Eye (tissue), 1 donor: Measurements from ENCODE around the gene TDP1.
"Not testable (repeated sequence)": the region's sequence is repeated elsewhere in the genome, so short reads cannot be mapped to it uniquely, and the experiment has no call there.

Experiments
- DNase-seq: peaks from one replicate; pipeline ENCODE4 v3.0.0-alpha.2; 2015

The TDP1 gene

DNA sequence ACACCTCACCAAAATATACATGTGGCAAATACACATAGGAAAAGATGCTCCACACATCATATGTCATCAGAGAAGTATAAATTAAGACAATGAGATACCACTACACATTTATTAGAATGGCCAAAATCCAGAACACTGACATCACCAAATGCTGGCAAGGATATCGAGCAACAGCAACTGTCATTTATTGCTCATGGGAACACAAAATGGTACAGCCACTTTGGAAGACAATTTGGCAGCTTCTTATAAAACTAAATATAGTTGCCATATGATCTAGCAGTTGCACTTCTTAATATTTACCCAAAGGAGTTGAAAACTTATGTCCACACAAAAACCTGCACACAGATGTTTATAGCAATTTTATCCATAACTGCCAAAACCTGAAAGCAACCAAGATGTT lies 99.1 kb downstream of the TDP1 start:
- no peak for DNase-seq

DNA sequence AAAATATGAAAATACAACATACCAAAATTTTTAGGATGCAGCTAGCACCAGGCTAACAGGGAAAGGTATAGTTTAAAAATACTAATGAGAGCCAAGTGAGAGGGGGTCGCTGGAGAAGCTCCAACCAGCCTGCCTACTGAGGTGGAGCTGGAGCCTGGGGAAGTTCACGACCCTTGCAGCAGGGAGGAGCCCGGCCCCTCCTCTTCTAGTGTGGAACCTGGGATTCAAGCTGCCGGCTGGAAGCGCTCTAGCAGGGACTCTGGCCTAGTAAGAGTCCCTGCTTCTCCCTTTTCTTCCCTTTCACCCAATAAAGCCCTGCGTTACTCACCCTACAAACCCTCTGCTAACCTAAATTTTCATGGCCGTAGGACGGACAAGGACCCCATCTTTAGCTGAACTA lies 101.1 kb downstream of the TDP1 start:
- DNase-seq = no peak

GRCh38 chr14:90058876-90059458 lies 103.2 kb downstream of the TDP1 start:
- DNase-seq = no peak

GRCh38 chr14:90060312-90060964 lies 104.7 kb downstream of the TDP1 start:
- DNase-seq = peak; percentile 77

DNA sequence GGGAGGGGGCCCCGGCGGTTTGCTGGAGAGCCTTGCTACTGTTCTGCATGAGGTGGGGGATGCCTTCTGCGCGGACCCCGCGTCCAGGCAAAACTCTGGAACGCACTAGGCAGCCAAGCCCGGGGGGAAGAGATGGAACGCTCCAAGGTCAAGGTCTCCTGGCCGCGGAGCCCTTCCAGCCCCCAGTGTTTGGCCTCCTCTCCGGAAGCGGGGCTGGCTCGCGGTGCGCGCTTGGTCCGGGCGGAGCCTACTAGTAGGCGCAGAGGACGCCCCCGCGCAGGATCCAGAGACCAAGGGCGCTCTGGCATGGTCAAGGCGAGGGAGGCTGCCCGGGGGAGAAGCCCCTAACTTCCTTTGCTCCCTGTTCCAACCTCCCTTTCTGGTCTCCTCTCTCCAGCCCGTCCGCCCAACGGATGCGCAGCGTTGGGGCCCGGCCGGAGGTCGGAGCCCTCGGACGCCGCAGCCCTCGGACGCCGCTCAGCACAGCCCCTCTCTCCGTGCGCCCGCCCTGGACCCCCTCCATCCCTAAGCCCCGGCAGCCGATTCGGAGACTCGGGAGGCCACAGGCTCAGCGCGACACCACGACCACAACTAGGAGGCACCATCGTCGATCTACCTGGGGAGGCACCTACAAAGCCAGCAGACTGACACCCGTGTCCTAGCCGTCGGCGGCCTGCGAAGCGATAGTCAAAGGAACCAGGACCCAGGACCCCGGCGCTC lies 105.4 kb downstream of the TDP1 start:
- DNase-seq = no peak

GRCh38 chr14:90061685-90062126 lies 106.0 kb downstream of the TDP1 start, which contains the start of gene KCNK13:
Gene KCNK13, plus strand, starts transcription at chr14:90061994. Its CDS starts 212 bp downstream, at chr14:90062206.
- DNase-seq = peak; percentile 56

- peak; percentile 52 for DNase-seq
These were observed 106.5 kb downstream of the TDP1 start for GRCh38 chr14:90062127-90062794.

DNA sequence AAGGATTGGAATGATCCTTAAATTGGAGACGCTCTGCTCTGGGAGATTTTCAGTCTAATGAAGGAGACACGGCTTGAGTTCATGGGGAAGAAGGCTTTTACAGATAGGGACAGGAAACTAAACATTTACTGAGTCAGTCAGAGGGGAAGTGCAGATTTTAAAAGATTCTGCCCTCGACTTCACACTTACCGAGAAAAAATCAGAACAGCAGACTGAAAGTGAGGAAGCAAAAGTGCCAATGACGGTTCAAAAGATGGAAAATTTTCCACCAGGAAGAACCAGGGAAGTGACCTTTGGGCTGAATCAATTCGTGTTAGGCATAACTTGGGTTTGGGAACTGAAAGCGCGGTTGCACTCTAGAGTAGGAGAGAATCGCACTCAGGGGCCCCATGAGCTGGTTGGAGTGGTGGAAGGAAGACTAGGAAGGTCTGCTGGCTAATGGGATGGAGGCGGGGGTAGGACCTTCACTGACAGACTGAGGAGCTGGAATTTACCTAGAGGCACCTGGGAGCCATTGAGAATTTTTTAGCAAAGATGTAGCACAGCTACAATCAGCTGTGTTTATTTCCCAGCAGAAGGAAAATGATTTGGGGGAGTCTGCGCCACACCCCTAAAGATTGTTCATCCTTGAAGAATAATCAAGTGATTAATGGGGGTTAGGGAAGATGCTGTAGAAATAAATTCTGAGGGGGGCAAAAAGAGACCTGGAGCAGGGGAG lies 107.3 kb downstream of the TDP1 start:
- no peak for DNase-seq

- no peak for DNase-seq
These were observed 116.6 kb downstream of the TDP1 start for GRCh38 chr14:90072350-90072749.

- DNase-seq = no peak
These were observed 123.8 kb downstream of the TDP1 start for GRCh38 chr14:90079576-90079975.

GRCh38 chr14:90087433-90087832 lies 131.7 kb downstream of the TDP1 start:
- no peak for DNase-seq

DNA sequence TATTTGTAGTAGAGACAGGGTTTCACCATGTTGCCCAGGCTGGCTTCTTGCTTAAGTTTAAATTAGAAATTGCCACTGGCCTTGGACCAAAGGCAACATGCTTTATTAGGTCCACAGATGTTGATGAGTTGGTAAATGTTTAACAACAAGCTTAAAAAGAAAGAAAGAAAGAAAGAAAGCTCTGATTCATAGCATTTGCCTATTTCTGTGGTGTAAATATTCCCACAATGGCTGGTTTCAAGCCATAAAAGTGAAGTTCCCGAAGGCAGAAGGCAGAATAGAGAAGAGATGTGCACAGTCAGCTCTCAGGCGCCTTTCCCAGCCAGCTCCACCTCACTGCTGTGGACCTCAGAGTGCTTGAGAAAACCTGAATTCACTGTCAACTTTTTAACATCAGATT lies 132.4 kb downstream of the TDP1 start:
- DNase-seq = no peak

GRCh38 chr14:90089486-90089885 lies 133.8 kb downstream of the TDP1 start:
- DNase-seq = not testable (repeated sequence)

- DNase-seq = peak; percentile 69
These were observed 135.7 kb downstream of the TDP1 start for GRCh38 chr14:90091393-90091792.

DNA sequence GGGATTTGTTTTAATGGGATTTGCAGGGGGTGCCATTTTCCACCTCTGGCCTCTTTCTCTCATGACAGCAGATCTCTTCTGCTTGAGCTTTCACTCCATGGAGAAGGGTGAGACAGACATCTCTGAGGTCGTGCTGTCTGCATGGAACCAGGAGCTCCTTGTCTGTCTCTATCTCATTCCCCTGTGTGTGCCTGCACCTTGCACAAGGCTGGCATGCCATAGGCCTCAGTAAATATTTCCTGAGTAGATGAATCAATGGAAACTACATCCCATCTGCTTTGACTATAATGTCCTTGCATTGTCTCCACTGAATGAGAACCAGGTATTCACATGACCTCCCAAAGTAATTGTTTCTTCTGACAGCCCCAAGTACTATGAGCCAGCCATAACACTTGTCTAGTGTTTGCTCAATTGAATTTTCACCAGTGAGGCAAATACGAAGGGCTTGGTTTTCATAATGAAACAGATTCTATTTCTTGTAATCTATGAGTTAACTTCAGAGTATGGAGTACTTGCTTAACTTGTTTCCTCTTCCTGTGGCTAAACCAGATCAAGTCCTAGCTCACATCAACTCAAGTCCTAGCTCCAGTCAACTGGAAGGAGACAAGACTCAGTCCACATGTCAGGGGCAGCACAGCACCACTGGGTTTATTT lies 138.3 kb downstream of the TDP1 start:
- DNase-seq = no peak
